Subcutaneous adipose tissue (tissue), 4 donors: ENCODE measurements around the gene MREG. TPM values are rescaled to one million over a fixed set of nuclear protein-coding genes. Genes with fewer than 3 reads are reported as not detected.

Experiments used
- CTCF ChIP-seq: fragments of 450-650 bp; IDR thresholded peaks from one replicate; pipeline ENCODE4 v1.5.1; 2016; ENCODE audit warnings: low read depth, mild to moderate bottlenecking, control low read depth, antibody characterized with exemption, moderate library complexity
- total RNA-seq, 4 donors: library from RNA; depleted of rRNA; stranded (reverse); fragments of >200 nt; gene quantifications; one replicate each; pipeline ENCODE4 v1.1.0, GENCODE V29; 2016

MREG gene
- total RNA-seq, 4 donors from 2014 or later: 3.3 to 13.1 (median 5.7) TPM

DNA sequence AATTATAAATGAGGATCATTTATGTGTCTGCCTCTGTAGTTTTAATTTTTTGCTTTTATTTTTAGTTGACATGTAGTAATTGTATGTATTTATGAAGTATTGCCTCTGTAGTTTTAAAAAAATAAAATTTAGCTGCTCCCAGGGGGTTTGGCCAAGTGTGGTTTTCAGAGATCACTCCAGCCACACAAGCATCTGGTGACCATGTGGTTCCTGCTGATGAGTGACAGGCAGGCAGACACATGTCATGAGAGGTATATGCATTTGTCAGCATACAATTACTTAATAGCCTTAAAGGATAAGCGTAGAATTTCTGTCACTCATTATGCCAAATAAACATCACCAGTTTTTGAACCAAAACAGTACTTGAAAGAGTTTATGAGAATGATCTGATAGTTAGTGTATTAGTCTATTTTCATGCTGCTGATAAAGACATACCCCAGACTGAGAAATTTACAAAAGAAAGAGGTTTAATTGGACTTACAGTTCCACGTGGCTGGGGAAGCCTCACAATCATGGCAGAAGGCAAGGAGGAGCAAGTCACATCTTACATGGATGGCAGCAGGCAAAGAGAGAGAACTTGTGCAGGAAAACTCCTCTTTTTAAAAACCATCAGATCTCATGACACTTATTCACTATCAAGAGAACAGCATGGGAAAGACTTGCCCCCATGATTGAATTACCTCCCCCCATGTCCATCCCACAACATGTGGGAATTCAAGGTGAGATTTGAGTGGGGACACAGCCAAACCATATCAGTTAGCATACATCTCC is 29.6 kb downstream of the MREG start:
- TF ChIP-seq CTCF: no peak

DNA sequence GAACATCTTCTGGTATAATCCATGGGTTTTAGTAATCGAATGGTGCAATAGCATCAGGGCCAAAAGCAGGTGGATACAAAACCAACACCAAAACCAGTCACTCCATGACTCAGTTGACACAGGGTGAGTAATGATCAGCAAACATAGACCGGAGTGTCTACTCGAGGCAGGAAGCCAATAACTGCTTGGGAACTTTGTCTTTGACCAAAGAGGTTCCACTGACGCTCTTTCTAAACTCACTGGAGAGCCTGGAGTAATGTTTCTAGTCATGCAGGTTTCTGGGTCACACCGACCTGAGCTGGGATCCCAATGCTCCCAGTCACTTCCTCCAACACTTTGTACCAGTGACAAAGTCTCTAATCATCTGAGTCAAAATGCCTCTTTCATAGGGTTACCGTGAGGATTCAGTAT is 30.9 kb downstream of the MREG start:
- no peak for TF ChIP-seq CTCF

GRCh38 chr2:215981115-215981514 is 32.2 kb downstream of the MREG start:
- TF ChIP-seq CTCF: no peak

DNA sequence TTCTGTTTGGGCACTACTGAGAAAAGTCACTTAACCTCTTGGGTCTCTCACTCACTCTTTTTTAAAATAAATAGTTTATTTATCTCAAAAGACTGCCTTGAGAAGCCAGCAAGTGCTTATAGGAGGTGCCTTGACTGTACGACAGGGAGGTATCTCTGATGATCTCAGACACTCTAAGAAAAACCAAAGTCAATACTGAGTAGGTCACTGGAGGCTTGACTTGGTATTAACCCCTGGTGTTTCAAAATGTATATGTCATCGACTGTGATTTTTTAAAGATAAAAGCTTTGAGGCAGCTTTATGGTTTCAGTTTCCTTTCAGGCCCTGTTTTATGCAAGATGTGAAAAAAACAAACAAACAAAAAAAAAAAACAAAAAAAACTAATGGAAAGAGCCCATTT is 33.7 kb downstream of the MREG start:
- no peak for TF ChIP-seq CTCF

- TF ChIP-seq CTCF: no peak
Observed at GRCh38 chr2:215974700-215975429, 38.5 kb downstream of the MREG start.

- no peak for TF ChIP-seq CTCF
Observed at GRCh38 chr2:215973954-215974699, 39.2 kb downstream of the MREG start.
